CD4-positive, alpha-beta T cell treated with Interleukin-4 for 4 hours (primary cell): ENCODE results near the gene UBQLN1.

Experiments used
- DNase-seq: peaks from one replicate; pipeline ENCODE4 v3.0.0-alpha.2; 2020

Gene UBQLN1

GRCh38 chr9:83688921-83689320, 18.8 kb downstream of the UBQLN1 start:
- no peak for DNase-seq

GRCh38 chr9:83681490-83681889, 26.3 kb downstream of the UBQLN1 start:
- DNase-seq, result no peak

GRCh38 chr9:83680233-83680632, 27.5 kb downstream of the UBQLN1 start:
- DNase-seq, result no peak

GRCh38 chr9:83677596-83677995, 30.2 kb downstream of the UBQLN1 start:
- no peak for DNase-seq

- DNase-seq, result no peak
Measured at GRCh38 chr9:83675466-83675865, 32.3 kb downstream of the UBQLN1 start.

DNA sequence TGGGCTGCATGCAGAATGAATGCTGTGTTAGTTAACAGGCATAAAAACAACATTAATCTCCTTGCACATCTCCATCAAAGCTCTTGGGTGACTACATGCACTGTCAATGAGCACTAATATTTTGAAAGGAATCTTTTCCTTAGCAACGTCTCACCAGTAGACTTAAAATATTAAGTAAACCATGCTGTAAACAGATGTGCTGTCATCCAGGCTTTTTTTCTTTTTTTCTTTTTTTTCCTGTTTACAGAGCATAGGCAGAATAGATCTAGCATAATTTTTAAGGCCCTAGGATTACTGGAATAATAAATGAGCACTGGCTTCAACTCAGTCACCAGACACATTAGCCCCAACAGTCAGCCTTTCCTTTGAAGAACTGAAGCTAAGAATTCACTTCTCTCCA, 36.3 kb downstream of the UBQLN1 start:
- no peak for DNase-seq

DNA sequence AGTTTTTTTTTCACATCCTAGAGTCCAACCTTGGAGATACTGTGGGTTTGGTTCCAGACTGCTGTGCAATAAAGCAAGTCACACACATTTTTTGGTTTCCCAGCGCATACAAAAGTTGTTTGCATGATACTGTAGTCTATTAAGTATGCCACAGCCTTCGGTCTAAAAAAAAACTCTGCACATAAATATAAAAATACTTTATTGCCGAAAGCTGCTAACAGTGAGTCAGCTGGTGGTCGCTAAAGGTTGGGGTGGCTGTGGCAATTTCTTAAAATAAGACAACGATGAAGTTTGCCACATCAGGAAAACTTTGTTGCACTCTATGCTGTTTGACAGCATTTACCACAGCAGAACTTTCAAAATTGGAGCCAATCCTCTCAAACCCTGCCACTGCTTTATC, 37.4 kb downstream of the UBQLN1 start:
- no peak for DNase-seq

DNA sequence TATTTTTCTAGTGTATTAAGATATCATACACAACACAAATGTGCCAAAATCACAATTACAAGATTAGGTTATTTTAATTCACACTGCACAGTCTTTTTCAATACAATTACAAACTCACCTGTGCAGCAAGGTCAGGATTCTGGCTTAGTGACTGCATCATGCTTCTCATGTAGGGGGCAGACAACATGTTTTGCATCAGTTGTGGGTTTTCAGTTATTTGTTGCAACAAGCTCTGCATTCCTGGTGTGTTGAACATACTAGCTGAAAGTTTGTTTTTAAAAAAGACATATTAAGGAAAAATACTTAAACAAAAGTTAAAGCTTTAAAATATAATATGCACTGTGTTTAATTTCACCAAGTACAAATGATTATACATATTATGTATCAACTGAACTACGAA, 38.7 kb downstream of the UBQLN1 start:
- no peak for DNase-seq

DNA sequence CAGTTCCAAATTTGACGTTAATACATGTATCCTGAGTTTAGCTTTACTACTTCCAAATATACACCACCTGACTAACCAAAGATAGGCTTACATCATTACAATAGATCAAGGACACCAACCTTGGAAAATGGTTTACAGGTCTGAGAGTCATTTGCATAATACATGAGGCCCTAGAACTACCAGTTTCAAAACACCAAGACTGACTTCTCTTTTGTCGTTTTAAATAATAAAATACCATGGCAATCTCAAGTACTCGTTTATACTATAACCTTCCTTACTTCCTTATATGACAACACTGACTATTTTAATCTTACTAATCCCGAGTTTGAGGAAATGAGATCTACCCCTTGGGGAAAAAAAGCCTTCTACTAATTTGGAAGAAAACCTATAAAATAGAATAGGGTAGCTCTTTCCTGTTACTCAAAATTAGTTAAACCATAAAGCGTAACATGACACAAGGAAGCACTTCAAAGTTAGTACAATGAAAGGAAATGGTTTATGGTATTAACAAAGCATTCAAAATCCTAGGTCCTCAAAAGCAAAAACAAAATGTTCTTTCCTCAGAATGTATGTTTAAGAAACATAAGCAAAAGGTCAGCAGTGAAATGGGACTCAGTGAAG, 42.1 kb downstream of the UBQLN1 start:
- no peak for DNase-seq

GRCh38 chr9:83662933-83663332, 44.8 kb downstream of the UBQLN1 start:
- no peak for DNase-seq

GRCh38 chr9:83656952-83657351, 50.8 kb downstream of the UBQLN1 start:
- DNase-seq, result no peak

GRCh38 chr9:83656032-83656680, 51.6 kb downstream of the UBQLN1 start:
- DNase-seq, result no peak

DNA sequence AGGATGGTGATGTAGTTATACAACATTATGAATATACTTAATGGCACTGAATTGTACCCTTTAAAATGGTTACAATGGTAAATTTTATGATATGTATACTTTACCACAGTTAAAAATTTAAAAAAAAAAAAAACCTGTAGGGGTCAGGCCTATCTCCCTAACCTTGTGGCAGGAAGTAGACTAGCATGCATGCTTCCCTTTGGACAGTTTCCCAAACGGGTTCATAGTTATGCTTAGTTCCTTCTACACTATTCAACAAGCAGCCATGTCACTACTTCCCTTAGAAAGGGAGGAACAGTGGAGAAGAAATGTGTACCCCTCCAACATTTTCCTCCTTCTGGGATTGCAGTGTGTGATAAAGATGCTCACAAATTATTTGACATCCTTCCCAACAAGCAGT, 52.3 kb downstream of the UBQLN1 start:
- no peak for DNase-seq

DNA sequence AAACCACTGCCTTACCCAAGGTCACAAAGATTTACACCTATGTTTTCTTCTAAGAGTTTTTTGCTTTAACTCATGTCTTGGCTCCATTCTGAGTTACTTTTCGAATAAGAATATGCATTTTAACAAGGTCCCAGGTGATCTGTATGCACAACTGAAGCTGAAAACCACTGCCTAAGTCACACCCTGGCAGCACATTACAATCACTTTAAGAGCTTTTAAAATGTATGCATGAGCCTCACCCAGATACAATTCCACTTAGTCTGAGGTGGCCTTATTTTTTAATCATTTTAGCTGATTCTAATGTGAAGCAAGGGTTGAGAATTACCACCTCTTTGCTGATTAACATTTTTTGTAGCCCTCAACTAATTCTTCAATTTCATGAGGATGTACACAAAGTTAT, 55.3 kb downstream of the UBQLN1 start:
- DNase-seq, result no peak

- no peak for DNase-seq
Measured at GRCh38 chr9:83651558-83651957, 56.2 kb downstream of the UBQLN1 start.

GRCh38 chr9:83649515-83649914, 58.2 kb downstream of the UBQLN1 start:
- no peak for DNase-seq

DNA sequence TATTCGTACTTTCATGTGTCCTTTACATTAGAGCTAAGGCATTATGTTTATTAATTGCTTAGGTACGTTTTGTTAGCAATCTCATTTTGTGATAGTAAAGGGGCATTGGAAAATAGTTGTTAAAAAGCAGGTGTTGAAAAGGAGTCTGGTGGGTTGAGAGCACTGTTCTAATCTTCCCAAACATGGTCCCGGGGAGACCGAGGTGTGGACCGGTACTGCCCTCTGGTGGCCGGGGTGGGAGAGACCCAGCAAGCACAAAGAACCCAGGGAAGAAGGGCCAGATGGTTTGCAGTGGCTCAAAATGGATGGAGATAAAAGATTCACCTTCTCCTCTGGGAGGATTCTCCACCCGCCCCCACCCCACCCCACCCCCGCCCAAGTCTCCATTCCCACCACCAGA, 58.7 kb downstream of the UBQLN1 start:
- DNase-seq, result peak; percentile 71

DNA sequence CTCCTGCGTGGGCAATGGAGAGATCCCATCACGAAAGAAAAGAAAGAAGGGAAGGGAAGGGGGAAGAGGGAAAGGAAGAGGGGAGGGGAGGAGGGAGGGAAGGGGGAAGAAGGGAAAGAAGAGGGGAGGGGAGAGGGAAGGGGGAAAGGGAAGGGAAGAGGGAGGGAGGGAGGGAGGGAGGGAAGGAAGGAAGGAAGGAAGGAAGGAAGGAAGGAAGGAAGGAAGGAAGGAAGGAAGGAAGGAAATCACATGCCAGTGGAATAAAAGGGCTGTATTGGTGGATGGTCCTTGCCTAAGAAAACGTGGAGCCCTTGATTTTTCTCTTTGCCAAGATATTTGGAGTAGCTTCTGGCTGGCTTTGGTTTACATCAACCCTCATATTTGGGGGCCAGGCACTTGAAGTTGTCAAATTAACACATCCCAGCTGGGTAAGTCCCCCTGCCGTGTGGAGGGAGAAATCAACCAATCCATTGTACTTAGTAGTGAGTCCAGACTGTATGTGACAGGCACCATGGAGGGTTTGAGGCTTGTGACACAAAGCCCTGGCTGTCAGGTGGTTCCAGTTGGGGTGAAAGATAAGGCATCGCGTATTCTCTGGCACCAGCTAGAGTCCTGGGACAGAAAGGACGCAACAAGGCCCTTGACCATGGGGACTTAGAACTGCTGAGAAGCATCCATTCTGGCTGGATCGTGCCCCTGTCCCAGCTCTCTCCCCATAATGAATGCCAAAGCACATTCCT, 61.1 kb downstream of the UBQLN1 start:
- DNase-seq, result no peak

GRCh38 chr9:83642793-83643192, 65.0 kb downstream of the UBQLN1 start:
- DNase-seq, result no peak

DNA sequence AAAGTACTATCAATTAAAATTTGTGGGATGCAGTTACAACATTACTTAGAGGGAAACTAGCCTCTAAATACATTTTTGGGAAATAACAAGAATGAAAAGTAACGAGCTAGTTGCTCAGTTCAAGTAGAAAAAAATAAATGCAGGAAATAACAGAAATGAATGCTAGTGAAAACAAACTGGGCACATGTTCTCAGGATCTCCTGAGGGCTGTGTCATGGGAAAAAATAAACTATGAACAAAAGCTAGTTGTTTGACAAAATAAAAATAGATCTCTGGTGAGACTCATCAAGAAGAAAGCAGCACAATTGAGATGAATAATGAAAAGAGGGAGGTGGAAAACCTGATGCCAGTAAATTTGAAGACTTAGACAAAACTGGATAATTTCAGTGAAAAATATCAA, 68.5 kb downstream of the UBQLN1 start:
- no peak for DNase-seq

- no peak for DNase-seq
Measured at GRCh38 chr9:83637389-83637788, 70.4 kb downstream of the UBQLN1 start.

GRCh38 chr9:83636813-83637212, 70.9 kb downstream of the UBQLN1 start:
- no peak for DNase-seq

DNA sequence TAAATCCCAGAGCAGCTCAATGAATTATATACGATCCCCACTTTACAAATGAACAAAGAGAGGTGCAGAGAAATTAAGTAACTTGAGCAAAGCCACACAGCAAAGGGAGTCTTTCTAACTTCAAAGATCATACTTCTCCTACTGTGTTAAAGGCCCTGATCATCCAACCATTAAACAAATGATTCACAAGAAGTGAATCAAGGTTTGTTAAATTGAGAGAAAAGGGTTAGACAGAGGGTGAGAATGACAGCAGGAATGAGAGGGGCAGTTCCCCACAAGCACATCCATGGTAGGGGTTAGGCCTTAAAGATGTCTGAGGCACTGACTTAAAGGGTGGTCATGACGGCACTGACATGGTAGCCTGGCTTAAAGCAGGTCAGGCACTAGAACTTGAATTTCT, 74.1 kb downstream of the UBQLN1 start:
- DNase-seq, result no peak

DNA sequence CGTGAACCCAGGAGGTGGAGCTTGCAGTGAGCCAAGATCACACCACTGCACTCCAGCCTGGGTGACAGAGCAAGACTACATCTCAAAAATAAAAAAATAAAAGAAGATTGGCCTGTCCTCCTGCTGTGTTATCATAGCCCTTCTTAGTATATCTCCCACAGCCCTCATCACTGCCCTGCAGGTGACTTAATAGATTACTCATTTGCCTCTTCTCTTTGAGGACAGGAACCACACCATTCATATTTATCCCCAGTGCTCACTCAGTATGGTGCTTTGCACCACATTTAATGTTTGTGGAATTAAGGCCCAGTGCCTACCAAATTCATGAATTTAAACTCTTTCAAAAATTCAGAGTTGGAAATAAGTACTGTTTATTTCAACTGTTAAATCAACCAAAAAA, 74.5 kb downstream of the UBQLN1 start:
- DNase-seq, result no peak
